ENCODE measurements around the gene F2RL2.

DNA sequence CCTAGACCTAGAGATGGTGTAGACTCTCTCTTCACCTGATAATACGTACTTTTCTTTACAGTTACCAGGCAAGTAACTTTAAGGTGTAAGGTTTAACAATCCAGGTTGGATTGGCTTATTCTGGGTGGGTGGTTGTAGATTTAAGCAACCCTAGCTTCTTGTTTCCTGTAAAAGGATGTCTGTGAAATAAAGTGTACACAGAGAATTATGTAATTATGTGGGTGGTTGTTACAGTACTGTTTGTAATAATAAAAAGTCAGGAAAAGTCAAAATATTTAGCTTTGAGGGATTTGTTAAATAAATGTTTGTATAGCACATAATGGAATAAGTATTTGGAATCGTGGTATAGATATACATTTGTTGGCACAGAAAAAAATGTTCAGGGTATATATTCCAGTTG lies 49.0 kb upstream of the F2RL2 start:
- TF ChIP-seq, protein P1, sequence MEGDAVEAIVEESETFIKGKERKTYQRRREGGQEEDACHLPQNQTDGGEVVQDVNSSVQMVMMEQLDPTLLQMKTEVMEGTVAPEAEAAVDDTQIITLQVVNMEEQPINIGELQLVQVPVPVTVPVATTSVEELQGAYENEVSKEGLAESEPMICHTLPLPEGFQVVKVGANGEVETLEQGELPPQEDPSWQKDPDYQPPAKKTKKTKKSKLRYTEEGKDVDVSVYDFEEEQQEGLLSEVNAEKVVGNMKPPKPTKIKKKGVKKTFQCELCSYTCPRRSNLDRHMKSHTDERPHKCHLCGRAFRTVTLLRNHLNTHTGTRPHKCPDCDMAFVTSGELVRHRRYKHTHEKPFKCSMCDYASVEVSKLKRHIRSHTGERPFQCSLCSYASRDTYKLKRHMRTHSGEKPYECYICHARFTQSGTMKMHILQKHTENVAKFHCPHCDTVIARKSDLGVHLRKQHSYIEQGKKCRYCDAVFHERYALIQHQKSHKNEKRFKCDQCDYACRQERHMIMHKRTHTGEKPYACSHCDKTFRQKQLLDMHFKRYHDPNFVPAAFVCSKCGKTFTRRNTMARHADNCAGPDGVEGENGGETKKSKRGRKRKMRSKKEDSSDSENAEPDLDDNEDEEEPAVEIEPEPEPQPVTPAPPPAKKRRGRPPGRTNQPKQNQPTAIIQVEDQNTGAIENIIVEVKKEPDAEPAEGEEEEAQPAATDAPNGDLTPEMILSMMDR (IDR thresholded peaks at IDR 0.05; ENCODE audit: low read length): no peak
- no peak for TF ChIP-seq EZH2phosphoT487 (IDR thresholded peaks at IDR 0.05; ENCODE audit: low read length)

All from MM.1S (cell line).